Breast epithelium (tissue), 4 donors: ENCODE results near the gene MYBPH. TPM values are rescaled to one million over a fixed set of nuclear protein-coding genes. Genes with fewer than 3 reads are reported as not detected.

Experiments
- DNase-seq, 2 donors: peaks; one replicate each; pipeline ENCODE4 v3.0.0-alpha.2; 2019; ENCODE audit warnings: low spot score in 2 of 2
- H3K27ac ChIP-seq, 2 donors: fragments of 200-600 bp; sonication (generic) in 1 of 2; one replicate each; pipeline ENCODE4 v1.5.1; 2016 to 2019; ENCODE audit warnings: mild to moderate bottlenecking in 1 of 2
- H3K27me3 ChIP-seq, 2 donors: fragments of 200-600 bp; sonication (generic) in 1 of 2; one replicate each; pipeline versions ENCODE4 v1.5.1 to v1.6.0; 2017 to 2019; ENCODE audit warnings: control low read depth in 1 of 2, mild to moderate bottlenecking in 1 of 2
- H3K36me3 ChIP-seq: fragments of 200-600 bp; one replicate; pipeline ENCODE4 v1.5.1; 2019
- H3K4me1 ChIP-seq, 2 donors: fragments of 200-600 bp; sonication (generic); one replicate each; pipeline ENCODE4 v1.5.1; 2016 to 2019; ENCODE audit warnings: control low read depth in 1 of 2
- H3K4me3 ChIP-seq, 3 donors: fragments of 200-600 bp; sonication (generic); 1 replicate in 2 of 3; 2 replicates in 1 of 3; pipeline ENCODE4 v1.5.1; 2016 to 2019; ENCODE audit warnings: mild to moderate bottlenecking in 3 of 3, moderate library complexity in 2 of 3
- H3K9me3 ChIP-seq, 2 donors: fragments of 200-600 bp; sonication (generic) in 1 of 2; one replicate each; pipeline ENCODE4 v1.5.1; 2016 to 2019; ENCODE audit warnings: control low read depth in 1 of 2
- CTCF ChIP-seq, 3 donors: fragments of 450-650 bp; IDR thresholded peaks; one replicate each; pipeline ENCODE4 v1.5.1; 2016 to 2017; ENCODE audit warnings: antibody characterized with exemption in 3 of 3, mild to moderate bottlenecking in 3 of 3, moderate library complexity in 3 of 3
- POLR2A ChIP-seq: fragments of 450-650 bp; IDR thresholded peaks from one replicate; pipeline ENCODE4 v1.6.1; 2016; ENCODE audit warnings: antibody characterized with exemption, mild to moderate bottlenecking, moderate library complexity
- POLR2AphosphoS5 ChIP-seq, 3 donors: sonication (generic); formaldehyde crosslinking; IDR thresholded peaks; one replicate each; pipeline ENCODE4 v1.6.1; 2017; ENCODE audit warnings: antibody characterized with exemption in 3 of 3
- intact Hi-C: fragments of 100-400 bp; cut with DNase I; formaldehyde crosslinking; loops from one replicate; pipeline ENCODE4 v1.15.1; 2023; ENCODE audit warnings: low total_unique reads
- total RNA-seq, 3 donors: library from RNA; depleted of rRNA; stranded (reverse); fragments of >200 nt; gene quantifications; one replicate each; pipeline ENCODE4 v1.1.0, GENCODE V29; 2016

The MYBPH gene
- total RNA-seq, 3 donors from 2014 or later: 0.66 TPM; not detected in 2

- H3K36me3 ChIP-seq: no peaks in the 10 kb centered on the region
- H3K27ac ChIP-seq: peak overlapping the region in 1 of 2 donors; percentile 86
- intact Hi-C loops: no loop called here
- H3K4me3 ChIP-seq: no peak overlapping the region
- H3K27me3 ChIP-seq: no peaks in the 10 kb centered on the region
- peak in 1 of 2 donors; percentile 54 for DNase-seq
- TF ChIP-seq CTCF (IDR thresholded peaks at IDR 0.05): no peak
- no peak for TF ChIP-seq POLR2AphosphoS5 (IDR thresholded peaks at IDR 0.05)
- no peak for TF ChIP-seq POLR2A
- H3K4me1 ChIP-seq: peaks cover 0 to 5% of the 10 kb centered on the region in 2 donors
- no peaks in the 10 kb centered on the region for H3K9me3 ChIP-seq
Measured at GRCh38 chr1:203144661-203145060, 31.0 kb downstream of the MYBPH start.

DNA sequence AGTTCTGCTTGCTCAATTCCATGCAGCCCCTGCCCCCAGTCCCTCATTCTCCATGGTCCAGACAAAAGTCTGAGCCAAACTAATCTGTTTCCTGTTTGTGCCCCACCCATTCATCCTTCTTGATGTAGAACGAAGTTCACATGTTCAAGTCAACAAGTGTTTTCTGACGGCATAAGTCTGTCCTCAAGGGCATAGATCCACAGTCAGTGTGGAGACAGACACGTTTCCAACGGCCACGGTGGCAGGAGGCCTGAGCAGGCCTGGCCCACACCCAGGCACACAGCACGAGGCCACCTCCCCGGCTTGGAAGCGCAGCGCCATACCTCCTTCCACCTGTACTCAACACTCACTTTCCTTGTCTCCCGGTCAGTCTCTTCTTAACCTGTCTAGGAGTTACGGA, 32.0 kb downstream of the MYBPH start:
- peaks cover 0 to 5% of the 10 kb centered on the region in 2 donors for H3K4me1 ChIP-seq
- no peak for DNase-seq
- intact Hi-C loops: no loop called here
- no peaks in the 10 kb centered on the region for H3K36me3 ChIP-seq
- H3K9me3 ChIP-seq: no peaks in the 10 kb centered on the region
- peak overlapping the region in 1 of 2 donors; percentile 67 for H3K27ac ChIP-seq
- no peaks in the 10 kb centered on the region for H3K27me3 ChIP-seq
- TF ChIP-seq POLR2AphosphoS5 (IDR thresholded peaks at IDR 0.05): no peak
- TF ChIP-seq POLR2A: no peak
- TF ChIP-seq CTCF (IDR thresholded peaks at IDR 0.05): no peak
- no peak overlapping the region for H3K4me3 ChIP-seq

DNA sequence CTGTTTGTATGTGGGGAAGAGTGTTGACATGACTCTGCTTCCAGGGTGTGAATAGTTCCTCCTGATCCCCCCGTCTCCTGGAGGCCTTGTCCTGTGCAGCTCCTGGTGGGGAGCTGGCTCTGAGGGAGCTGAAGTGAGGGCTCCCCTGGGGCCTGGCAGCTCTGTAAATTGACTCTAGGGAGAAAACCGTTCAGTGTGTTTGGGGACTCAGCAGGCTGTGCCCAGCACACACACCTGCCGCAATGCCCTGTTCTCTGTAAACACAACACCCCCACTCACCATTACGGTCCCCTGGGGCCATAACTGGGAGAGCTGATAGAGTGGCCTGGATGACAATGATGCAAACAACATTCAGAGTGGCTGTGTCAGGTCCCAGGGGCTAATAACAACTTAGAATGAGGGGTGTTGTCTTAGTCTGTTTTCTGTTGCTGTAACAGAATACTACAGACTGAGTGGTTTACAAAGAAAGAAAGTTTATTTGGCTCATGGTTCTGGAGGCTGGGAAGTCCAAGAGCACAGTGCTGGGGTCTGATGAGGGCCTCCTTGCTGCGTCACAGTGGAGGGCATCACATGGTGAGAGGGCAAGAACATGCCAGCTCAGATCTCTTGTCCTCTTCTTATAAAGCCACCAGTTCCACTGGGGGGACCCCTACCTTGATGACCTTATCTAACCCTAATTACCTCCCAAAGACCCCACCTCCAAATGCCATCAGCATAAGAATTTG, 32.8 kb downstream of the MYBPH start:
- H3K27me3 ChIP-seq: no peaks in the 10 kb centered on the region
- intact Hi-C loops: no loop called here
- no peaks in the 10 kb centered on the region for H3K9me3 ChIP-seq
- DNase-seq: no peak
- peak overlapping the region; percentile 40 to 67 for H3K27ac ChIP-seq
- TF ChIP-seq CTCF (IDR thresholded peaks at IDR 0.05) (no peak), POLR2A (no peak), POLR2AphosphoS5 (IDR thresholded peaks at IDR 0.05) (no peak)
- peaks cover 0 to 5% of the 10 kb centered on the region in 2 donors for H3K4me1 ChIP-seq
- no peak overlapping the region for H3K4me3 ChIP-seq
- H3K36me3 ChIP-seq: no peaks in the 10 kb centered on the region

GRCh38 chr1:203142124-203142523, 33.5 kb downstream of the MYBPH start:
- Histone ChIP-seq H3K27me3 (no peaks in the 10 kb centered on the region), H3K4me3 (no peak overlapping the region), H3K36me3 (no peaks in the 10 kb centered on the region), H3K27ac (peak overlapping the region in 1 of 2 donors; percentile 67), H3K4me1 (peaks cover 0 to 5% of the 10 kb centered on the region in 2 donors), H3K9me3 (no peaks in the 10 kb centered on the region)
- intact Hi-C loops: no loop called here
- no peak for DNase-seq
- TF ChIP-seq POLR2AphosphoS5 (IDR thresholded peaks at IDR 0.05) (no peak), POLR2A (no peak), CTCF (IDR thresholded peaks at IDR 0.05) (no peak)

DNA sequence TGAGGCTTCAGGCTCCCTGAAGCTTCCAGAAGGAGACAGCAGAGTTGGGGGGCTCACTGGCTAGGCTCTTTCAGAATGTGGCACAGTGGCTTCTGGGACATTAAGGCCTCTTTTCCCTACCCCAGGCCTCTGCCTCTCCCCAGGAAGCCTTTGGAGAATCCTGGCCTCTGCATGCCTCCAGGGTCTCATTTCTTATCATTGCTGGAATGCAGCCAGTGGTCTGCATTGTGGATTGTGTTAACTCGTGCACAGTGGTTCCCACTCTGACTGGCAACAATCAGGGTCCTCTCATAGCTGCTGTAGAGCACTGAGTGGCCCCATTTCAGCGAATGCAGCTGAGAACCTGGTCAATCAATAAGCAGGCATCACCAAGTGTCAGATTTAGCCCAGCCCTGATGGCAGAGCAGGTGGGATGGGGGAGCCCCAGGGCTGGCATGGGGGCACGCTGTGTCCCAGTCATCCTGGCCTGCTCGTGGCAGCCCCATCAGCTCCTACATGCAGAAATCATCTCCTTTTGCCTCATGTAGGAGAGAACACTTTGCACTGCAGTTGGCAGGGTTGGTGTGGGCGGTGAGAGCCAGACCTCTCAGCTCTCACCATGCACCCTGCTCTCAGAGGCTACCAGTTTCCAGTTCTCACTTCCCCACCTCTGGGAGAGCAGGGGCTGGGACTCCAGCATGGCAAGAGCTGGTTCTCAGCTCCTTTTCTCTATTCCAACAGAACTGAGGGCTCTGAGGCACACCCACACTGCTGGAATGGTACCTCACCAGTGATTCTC, 34.7 kb downstream of the MYBPH start:
- no peaks in the 10 kb centered on the region for H3K36me3 ChIP-seq
- H3K4me1 ChIP-seq: no peaks in the 10 kb centered on the region
- no peaks in the 10 kb centered on the region for H3K27me3 ChIP-seq
- H3K9me3 ChIP-seq: no peaks in the 10 kb centered on the region
- no peak overlapping the region for H3K27ac ChIP-seq
- TF ChIP-seq POLR2AphosphoS5 (IDR thresholded peaks at IDR 0.05) (no peak), POLR2A (no peak), CTCF (IDR thresholded peaks at IDR 0.05) (no peak)
- intact Hi-C loops: no loop called here
- H3K4me3 ChIP-seq: no peak overlapping the region
- no peak for DNase-seq
